NCI-H82 (cell line): Measurements from ENCODE around the gene PTPRN2.
"Not testable (repeated sequence)": the region's sequence is repeated elsewhere in the genome, so short reads cannot be mapped to it uniquely, and the experiment has no call there.

Experiments
- DNase-seq: peaks from one replicate; lab custom pipeline; 2025; lab: John Stamatoyannopoulos, UW

The PTPRN2 gene

DNA sequence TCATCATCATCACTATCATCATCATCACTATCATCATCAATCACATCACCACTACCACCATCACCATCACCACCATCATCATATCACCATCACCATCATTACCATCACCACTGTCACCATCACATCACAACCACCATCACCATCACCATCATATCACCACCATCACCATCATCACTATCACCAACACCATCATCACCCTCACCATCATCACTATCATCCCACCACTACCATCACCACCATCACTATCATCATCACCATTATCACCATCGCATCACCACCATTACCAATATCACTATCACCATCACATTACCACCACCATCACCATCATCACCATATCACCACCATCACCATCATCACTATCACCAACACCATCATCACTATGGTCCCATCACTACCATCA, 539.1 kb downstream of the PTPRN2 start:
- DNase-seq = no peak

DNA sequence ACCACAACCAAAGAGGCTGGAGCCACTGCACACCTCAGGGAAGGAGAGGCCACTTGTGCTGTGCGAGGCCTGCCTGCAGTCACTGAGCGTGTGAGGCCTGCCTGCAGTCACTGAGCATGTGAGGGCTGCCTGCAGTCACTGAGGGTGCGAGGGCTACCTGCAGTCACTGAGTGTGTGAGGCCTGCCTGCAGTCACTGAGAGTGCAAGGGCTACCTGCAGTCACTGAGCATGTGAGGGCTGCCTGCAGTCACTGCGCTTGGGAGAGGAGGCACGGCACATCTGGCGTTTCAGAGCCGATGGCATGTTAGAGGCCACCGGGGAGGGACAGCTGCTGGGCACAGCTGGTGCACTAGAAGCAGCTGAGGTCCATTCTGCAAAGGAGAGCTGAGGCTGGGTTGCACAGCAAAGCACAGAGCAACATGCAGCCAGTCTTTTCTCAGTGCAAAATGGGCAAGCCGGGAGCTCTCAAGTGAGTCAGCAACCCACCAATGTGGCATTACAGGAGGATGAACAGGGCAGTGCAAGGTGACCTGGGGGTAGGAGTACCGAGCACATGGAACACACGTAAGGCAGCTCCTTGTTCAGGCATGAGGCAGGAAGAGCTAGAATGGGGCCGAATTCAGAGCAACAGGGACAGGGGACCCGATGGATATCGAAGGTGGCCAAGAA, 540.1 kb downstream of the PTPRN2 start:
- DNase-seq = no peak

DNA sequence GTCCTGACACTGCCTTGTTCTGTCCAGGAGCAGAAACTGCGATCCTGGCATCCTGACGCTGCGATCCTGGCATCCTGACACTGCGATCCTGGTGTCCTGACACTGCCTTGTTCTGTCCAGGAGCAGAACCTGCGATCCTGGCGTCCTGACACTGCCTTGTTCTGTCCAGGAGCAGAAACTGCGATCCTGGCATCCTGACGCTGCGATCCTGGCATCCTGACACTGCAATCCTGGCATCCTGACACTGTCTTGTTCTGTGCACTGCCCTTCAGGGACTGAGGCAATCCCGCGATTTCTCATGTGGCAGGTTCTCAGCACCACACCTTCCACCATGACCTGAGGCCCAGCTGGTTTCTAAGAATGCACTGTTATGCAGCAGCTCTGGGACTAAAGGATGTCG, 541.4 kb downstream of the PTPRN2 start:
- not testable (repeated sequence) for DNase-seq

DNA sequence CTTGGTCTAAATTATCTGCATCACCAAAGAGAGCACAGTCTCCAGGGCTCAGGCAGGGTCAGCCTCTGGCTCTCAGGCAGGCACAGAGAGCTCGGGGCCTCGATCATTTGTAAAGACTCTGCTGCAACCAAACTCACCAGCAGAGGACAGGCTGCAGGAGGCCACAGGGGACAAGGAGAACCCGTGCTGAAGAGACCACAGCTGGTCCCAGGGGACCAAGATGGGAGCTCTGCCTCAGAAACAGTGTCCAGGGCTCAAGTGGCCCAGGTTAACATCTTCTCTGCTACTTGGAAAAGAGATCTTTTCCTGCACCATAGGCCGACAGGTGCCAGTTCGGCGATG, 543.2 kb downstream of the PTPRN2 start:
- no peak for DNase-seq

DNA sequence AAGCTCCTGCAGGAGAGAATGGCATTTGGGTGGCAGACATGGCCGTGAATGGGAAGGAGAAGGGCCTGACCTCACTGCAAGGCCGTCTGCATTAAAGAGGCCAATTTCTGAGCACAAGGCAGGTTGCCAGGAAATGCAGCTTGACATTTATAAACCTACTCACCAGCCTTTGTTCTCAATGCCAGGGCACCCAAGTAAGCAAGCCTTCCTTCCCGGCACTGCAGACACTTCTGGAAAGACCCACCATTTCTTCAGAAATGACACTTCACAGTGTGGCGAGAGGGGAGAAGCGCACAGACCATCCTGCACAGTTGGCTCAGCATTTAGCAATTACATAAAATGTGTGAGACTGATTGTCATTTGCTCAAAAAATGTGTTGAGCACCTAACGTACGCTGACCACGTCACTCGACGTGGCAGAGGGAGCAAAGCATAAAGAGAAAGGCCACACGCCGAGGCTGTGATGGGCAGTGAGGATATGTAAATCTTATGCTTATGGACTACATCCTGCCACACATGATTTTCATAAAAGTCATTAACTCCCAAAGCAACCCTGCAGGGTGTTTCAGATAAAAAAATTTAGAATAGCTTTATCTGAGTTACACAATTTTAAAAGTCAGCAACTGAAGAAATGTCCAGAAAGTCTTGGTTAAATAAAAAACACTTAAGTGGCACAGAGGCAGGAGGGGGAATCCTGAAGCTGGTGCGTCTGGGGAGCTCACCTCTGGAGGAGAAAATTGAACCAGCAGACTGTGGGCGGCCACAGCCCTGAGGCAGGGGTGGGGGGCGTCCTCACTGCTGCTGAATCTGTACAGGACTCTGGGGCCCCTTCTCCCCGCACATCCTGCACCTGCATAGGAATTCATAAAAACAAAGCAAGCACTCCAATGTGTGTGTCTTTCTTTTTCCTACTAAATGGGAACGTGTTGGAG, 543.8 kb downstream of the PTPRN2 start:
- no peak for DNase-seq

DNA sequence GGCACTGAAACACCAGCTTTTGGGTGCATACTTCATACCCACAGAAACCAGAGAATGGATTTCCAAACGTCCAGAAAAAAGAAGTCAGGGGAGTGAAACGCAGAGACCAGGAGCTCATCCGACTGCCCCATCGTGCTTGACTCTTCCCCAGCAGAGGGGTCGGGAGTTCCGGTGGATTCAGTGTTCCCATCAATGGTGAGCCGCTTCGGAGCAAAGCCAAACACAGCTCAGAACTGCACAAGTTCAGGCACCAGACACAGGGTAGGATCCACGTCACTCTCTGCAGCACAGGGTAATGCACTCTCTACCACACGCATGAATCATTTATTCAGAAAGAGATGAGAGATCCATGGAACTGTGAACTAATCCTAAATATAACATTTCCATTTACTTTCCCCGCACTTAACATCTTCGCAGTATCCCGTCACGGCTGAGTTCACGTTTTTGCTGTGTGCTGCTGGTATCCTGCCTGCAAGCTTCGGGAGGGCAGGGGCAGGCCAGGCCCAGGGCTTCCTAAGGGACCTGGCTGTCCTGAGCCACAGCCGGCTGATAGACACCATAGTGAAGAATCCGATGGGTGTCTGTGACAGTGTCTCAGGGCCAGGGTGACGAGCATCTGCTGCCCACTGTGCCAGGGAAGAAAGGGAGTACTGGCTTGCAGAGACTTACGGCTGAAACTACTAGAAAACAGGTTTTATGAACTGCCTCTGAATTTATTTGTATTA, 545.3 kb downstream of the PTPRN2 start:
- no peak for DNase-seq

DNA sequence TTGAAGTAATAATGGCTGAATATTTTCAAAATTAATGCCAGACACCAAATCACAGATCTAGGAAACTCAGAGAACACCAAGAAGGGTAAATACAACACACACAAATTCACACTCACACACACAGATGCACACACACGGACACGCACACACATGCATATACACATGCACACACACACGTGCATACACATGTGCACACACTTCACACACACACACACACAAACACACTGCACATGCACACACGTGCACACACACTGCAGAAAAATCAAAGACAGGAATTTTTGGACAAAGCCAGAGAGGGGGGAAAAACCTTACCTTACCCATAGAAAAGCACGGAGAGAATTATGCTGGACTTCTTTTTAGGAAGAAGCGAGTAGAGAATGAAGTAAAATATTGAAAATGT, 547.4 kb downstream of the PTPRN2 start:
- DNase-seq = no peak

DNA sequence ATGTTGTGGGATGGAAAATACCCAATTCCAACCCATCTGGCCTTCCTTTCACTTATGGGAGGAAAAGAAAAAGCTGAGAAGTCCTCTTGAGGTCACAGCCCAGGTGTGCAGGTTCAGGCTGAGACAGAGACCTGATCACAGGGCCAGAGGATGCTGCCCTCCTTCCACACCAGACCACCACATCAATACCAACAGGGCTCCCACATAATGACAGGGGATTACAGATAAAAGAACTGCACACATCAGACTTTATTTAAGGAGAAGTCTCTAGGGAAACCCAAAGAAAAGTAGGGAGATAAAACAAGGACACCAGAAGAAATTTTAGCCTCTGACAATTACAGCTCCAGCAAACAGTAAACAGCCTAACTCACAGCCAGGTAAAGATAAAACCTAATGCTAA, 548.4 kb downstream of the PTPRN2 start:
- DNase-seq = no peak

DNA sequence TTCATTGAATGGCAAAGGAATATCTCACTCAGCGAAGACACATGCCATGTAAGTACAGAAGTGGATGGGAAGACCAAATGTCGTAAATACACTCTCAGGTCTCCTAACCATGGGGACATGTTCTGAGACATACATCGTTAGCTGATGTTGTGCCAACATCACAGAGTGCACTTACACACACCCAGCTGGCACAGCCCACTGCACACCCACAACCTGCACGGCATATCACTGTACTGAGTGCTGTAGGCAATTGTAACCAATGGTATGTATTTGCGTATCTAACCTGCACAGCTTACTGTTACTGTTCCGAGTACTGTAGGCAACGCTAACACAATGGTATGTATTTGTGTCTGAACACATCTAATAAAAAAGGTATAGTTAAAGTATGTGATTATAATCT, 550.4 kb downstream of the PTPRN2 start:
- no peak for DNase-seq

DNA sequence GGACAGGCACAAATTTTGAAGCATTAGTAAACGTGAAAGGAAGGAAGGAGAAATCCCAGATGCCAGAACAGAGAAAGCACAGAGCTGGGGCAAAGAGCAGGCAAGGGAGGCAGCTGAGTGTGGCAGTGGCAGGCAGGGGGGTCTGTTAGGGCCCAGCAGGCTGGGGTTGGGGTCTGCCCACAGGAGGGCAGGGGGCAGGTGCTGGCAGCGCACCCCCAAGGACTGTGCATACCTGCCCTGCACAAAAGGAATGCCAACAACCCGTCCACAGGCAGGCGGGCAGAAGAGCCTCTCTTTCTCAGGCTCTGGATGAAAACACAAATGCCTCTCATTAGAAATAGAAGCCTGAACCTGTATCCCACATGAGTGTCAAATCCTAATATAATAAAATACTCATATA, 552.3 kb downstream of the PTPRN2 start:
- no peak for DNase-seq

DNA sequence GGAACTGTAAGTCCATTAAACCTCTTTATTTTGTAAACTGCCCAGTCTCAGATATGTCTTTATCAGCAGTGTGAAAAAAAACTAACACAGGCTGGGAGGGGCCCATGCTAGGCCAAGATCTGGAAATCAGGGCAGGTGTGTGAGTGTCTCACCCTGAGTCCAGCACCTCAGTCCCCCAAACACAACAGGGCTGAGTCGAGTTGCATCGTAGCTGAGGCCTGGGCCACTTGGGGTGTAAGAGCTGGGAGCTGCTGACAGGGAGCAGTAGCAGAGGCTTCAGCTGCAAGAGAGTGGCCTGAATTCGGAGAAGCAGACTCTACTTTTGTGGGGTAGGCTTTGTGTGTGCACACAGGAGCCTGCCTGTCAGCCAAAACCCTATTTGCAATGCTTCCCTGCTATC, 553.1 kb downstream of the PTPRN2 start:
- DNase-seq = no peak

DNA sequence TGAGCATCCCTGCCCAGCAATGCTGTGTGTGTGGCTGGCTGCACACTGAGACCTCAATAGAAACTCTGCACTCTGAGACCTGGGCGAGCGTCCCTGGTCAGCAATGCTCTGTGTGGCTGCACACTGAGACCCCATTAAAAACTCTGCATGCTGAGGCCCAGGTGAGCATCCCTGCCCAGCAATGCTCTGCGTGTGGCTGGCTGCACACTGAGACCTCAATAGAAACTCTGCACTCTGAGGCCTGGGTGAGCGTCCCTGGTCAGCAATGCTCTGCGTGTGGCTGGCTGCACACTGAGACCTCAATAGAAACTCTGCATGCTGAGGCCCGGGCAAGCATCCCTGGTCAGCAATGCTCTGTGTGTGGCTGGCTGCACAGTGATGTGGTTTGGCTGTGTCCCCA, 553.7 kb downstream of the PTPRN2 start:
- not testable (repeated sequence) for DNase-seq

DNA sequence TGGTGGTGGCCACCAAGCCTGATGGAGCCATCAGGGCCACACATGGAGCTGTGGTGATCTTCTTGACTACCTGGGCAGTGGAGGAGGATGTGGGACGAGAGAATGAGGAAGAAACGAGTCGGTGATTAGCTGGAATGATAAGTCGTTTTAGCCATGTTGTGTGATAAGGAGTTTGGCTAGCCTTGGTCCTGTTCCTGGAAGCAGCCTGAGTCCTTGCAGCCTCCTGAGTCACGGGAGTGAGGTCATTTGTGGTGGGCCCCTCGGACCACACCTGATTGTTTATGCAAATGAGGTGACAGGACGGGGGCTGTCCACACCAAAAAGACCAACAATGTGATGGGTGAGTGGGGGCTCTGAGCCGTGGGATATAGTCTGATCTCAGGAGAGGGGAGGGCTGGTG, 554.4 kb downstream of the PTPRN2 start:
- no peak for DNase-seq

DNA sequence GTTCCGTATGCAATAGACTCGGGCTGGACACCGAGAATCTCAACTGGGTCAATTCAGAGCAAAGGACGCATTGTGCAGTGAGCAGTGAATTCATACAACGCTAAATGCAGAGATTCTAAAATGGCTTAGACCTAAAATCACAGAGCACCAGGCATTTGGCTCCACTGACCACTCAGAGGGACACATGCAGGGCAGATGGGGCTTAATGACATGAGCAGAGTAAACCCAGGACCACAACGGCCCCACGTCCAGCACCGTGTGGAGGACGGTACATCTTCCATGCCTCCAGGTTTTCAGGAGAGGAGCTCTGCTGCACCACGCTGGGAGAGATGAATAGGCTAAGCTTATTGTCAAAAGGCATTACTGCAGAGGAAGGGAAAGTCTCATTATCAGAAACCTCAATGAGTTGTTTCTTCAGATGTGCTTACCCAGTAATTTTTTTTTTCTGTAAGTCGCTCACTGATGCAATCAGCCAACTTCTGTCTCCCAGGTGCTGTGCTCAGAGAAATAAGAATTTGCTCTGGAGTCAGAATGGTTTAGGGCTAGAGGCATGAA, 555.0 kb downstream of the PTPRN2 start:
- no peak for DNase-seq

DNA sequence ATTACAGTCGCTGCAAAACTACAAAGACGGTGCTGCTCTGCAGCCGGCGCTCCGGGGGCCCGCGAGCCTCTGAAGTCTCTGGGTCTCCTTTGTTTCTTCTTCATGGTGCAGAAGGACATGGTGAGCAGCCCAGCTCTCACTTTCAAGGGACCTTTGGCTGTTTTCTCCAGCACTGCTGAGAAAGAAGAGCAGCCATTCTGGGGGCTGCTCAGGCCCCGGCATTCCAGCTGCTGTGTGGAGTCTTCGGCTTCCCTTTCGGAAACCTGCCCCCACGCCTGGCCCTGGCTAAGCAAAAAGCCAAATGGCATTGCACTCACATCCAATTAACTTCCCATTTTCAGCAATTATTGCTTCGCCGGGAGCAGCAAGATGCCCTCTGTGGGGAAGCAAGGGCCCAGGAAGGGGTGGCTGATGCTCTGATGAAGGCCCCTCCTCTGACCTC, 555.7 kb downstream of the PTPRN2 start:
- DNase-seq = no peak

DNA sequence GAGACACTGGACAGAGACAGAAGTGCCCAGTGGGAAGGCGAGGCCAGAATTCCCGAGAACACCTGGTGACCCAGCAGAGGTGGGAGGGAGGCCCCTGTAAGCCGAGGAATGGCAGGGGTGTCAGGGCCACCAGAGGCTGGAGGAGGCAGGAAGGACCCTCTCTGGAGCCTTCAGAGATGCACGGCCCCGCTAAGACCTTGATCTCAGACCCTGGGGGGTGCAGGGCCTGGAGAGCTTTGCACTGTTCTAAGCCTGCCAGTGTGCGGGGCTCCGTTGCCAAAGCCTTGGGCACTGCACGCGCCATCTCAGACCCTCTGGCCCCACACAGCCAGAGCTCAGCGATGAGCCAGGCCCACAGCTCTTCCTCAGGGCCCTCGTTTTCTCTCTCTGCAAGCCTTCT, 557.1 kb downstream of the PTPRN2 start:
- DNase-seq = no peak

DNA sequence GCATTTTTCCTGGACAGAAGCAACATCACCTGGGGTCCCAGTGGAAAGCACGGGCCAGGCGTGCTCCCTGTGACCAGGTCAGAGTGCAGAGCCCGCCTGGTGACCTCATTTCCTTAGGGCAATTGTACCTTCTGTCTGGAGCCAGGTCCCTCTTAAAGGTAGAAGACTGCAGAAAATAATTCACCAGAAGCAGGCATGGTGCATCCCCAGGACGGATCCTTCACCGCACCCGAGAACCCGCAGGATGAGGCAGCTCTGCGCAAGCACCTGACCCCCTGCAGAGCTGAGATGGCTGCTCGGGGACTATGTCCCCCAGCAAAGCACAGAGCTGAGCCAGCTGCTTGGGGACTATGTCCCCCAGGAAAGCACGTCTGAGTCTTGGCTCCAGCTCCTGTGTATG, 557.6 kb downstream of the PTPRN2 start:
- no peak for DNase-seq

DNA sequence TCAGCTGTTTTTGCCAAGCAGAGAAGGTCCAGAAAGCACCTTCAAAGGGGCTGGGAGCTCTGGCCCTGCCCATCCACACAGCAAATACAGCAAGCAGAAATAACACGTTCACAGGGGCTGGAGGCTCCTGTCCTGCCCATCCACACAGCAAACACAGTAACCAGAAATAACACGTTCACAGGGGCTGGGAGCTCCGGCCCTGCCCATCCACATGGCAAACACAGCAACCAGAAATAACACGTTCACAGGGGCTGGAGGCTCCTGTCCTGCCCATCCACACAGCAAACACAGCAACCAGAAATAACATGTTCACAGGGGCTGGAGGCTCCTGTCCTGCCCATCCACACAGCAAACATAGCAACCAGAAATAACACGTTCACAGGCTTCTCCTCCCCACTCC, 558.1 kb downstream of the PTPRN2 start:
- no peak for DNase-seq

DNA sequence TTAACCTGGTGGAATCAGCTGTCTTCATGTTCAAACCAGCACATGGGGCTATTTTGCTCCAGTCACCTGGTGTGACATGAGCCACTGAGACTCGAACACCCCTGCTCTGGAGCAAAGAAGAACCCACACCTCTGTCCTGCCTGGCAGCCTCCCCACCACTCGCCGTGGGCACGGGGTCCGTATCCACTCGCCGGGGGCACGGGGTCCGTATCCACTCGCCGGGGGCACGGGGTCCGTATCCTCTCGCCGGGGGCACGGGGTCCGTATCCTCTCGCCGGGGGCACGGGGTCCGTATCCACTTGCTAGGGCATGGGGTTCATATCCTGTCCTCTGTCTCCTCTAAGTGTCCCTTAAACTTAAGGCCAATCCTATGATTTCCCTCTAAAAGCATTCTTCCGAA, 558.7 kb downstream of the PTPRN2 start:
- no peak for DNase-seq

DNA sequence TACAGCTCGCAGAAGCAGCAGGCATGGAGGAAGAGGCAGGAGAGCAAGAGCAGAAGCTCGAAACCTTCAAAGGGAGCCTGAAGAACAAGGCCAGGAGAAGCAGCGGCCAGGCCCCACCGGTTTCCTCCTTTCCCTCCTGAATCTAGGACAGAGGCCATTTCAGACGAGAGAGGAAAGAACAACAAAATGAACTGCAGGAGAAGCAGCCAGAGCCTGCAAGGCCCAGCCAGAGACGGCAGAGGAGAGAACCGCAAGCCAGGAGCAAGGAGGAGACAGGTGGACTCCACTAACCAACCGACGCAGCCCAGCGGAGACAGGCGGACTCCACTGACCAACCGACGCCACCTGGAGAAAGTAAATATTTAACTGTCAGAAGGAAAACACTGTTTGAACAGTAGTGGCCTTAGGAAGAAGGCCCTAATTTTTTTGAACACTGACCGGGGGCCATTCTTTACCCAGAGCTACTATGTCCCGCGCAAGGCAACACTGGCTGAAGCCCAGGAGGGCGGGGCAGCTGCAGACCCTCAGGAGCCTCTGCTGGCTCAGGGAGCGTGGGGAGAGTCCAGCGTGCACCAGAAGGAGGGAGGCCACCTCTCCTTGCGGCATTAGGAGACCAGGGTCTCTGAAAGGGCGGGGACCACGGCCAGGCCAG, 559.2 kb downstream of the PTPRN2 start:
- no peak for DNase-seq

DNA sequence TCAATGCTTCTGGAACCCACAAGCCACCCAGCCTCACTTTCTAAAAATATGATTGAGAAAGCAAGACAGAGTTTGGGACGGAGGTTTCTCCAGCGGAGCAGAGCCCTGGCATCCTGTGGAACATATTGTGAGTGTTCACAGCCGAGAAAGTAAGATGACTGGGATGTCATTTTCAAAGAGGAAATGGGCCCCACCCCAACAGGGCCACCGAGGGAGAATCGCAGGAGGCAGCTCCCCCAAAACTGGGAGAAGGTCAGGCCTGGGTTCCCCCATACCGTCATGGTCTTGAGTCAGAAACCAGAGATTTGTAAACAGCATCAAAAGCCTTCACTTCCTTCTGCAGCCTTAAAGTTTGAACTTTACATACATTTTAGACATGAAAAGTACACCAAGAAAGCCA, 560.0 kb downstream of the PTPRN2 start:
- DNase-seq = no peak

DNA sequence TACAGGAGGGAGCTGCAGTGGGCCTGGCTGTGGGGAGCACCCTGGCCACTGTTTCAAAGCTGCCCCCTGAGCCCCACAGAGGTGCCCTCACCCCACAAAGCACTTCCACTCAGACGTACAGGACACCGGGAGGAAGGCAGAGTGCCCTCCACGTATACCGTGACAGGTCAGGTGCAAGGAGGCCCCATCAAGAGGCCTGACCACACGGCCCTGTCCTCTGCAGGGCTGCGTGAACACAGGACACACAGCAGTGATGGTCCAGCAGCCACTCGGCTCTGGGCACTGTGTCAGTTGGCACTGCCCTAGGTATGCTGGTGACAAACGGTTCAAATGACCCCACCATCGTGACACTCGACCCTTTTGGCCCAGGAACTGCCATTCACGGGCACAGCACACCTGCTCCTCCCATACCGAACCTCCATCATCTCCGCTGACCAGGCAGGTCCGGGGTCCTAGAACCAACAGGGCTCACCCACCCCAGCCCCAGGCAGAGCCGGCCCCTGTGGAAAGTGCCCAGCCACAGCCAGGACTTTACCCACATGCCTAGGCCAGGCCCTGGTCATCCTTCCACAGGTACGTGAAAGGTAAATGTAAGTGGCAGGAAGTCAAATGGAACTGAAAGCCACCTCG, 560.9 kb downstream of the PTPRN2 start:
- DNase-seq = no peak
